Pancreas (tissue), 10 donors: ENCODE data around the gene CACNA1E. TPM values are rescaled to one million over a fixed set of nuclear protein-coding genes. Genes with fewer than 3 reads are reported as not detected.

Experiments
- ATAC-seq, 4 donors: fragments of 200-7000 bp; cut with Tn5 transposase; one replicate each; pipeline versions ENCODE4 v1.8.0 to v1.9.1; 2020; ENCODE audit warnings: mild to moderate bottlenecking in 4 of 4, moderate library complexity in 4 of 4
- DNase-seq, 6 donors: peaks; one replicate each; pipeline ENCODE4 v3.0.0-alpha.2; 2020
- FAIRE-seq: peaks from 2 replicates; lab custom pipeline; 2012; peaks lifted over from hg19 to GRCh38; lab: Jason Lieb, UNC
- H3K27ac ChIP-seq, 4 donors: fragments of 200-600 bp; sonication (generic); 1 replicate in 3 of 4; 2 replicates in 1 of 4; pipeline versions ENCODE4 v1.5.0 to v1.8.0; 2020
- H3K27me3 ChIP-seq, 4 donors: fragments of 200-600 bp; one replicate each; pipeline ENCODE4 v1.8.0; 2021
- H3K36me3 ChIP-seq, 3 donors: fragments of 200-600 bp; sonication (generic) in 1 of 3; one replicate each; pipeline versions ENCODE4 v1.5.0 to v1.8.0; 2020 to 2021
- H3K4me1 ChIP-seq, 3 donors: fragments of 200-600 bp; one replicate each; pipeline ENCODE4 v1.8.0; 2021
- H3K4me3 ChIP-seq, 4 donors: fragments of 200-600 bp; sonication (generic) in 2 of 4; one replicate each; pipeline versions ENCODE4 v1.5.0 to v1.8.0; 2020 to 2021
- H3K9me3 ChIP-seq, 4 donors: fragments of 200-600 bp; one replicate each; pipeline ENCODE4 v1.8.0; 2021
- WGBS, 2 donors: extraction: QIAGEN DNeasy Blood & Tissue Kit; methylation state at CpG; one replicate each; pipeline ENCODE4 v1.1.7; 2013; 5-methylcytosine and 5-hydroxymethylcytosine counted together
- intact Hi-C, 3 donors: fragments of 100-400 bp; cut with DNase I; formaldehyde crosslinking; loops; one replicate each; pipeline versions ENCODE4 v1.11.1 to v1.14.2; 2022
- polyA plus RNA-seq, 2 donors: library from polyadenylated mRNA; stranded (reverse); fragments of 200-250 nt; gene quantifications; one replicate each; pipeline ENCODE4 v1.2.3, GENCODE V29; 2013
- total RNA-seq, 6 donors: library from RNA; stranded (reverse); fragmentation: NEBNext Ultra II Directional in 4 of 6; extraction: Animal tissue kit (Norgen Biotek cat#: 25700) in 4 of 6; gene quantifications; one replicate each; pipeline versions ENCODE4 v1.2.1 to v1.2.4, GENCODE V29; 2021 to 2023
- TF ChIP-seq, protein P1 (sequence below), 4 donors: fragments of 200-600 bp; sonication (generic) in 3 of 4; IDR thresholded peaks; one replicate each; pipeline versions ENCODE4 v1.5.0 to v1.8.0; 2021; ENCODE audit warnings: antibody characterized with exemption in 4 of 4
- donor health status: healthy with polysubstance abuse.
- donor health status: DM: no; HTN: no; CAD: no; lungs with moderate emphysema.
- donor health status: DM: no; HTN: no; CAD: no.
- donor health status: control.
- donor health status: control.
- donor health status: Bipolar disorder and iron deficiency.
- donor health status: DM: yes; HTN: yes; CAD: no.
- donor health status: DM: no; HTN: no; CAD: no.
- donor health status: DM: no; HTN: no; CAD: no.
- donor health status: DM: yes; HTN: yes; CAD: no.

The CACNA1E gene
- total and polyA plus RNA-seq, 8 donors = 0.02 to 0.12 (median 0.07) TPM; not detected in 2

DNA sequence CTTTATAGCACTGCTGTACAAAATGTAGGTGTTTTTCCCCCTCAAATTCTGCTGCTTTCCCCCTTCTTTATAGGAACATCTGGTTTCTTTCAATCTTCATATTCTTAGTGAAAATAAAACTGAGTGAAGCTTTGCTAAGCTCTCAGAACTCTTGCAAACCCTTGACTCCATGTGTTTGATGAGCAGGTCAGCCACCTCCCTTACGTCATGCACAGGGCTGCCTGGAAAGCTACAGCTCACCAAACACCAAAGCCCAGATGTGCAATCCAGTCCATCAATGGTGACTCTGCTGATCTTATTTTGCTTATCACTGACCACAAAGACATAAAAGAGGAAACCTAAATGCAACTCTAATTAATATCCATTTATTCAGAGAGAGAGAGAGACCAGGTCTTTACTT, 5.5 kb downstream of the CACNA1E start:
- peaks cover 0 to 22% (median 7%) of the 10 kb centered on the region in 4 donors for H3K27me3 ChIP-seq
- no peak overlapping the region for H3K4me3 ChIP-seq
- DNase-seq = no peak
- TF ChIP-seq, protein P1, sequence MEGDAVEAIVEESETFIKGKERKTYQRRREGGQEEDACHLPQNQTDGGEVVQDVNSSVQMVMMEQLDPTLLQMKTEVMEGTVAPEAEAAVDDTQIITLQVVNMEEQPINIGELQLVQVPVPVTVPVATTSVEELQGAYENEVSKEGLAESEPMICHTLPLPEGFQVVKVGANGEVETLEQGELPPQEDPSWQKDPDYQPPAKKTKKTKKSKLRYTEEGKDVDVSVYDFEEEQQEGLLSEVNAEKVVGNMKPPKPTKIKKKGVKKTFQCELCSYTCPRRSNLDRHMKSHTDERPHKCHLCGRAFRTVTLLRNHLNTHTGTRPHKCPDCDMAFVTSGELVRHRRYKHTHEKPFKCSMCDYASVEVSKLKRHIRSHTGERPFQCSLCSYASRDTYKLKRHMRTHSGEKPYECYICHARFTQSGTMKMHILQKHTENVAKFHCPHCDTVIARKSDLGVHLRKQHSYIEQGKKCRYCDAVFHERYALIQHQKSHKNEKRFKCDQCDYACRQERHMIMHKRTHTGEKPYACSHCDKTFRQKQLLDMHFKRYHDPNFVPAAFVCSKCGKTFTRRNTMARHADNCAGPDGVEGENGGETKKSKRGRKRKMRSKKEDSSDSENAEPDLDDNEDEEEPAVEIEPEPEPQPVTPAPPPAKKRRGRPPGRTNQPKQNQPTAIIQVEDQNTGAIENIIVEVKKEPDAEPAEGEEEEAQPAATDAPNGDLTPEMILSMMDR (IDR thresholded peaks at IDR 0.05) = no peak
- no peaks in the 10 kb centered on the region for H3K9me3 ChIP-seq
- FAIRE-seq = no peak
- 70 to 77% methylated on average over 1 of the region's 1 CpG for WGBS, 2 donors
- H3K27ac ChIP-seq = no peak overlapping the region
- H3K36me3 ChIP-seq = no peaks in the 10 kb centered on the region
- no peaks in the 10 kb centered on the region for H3K4me1 ChIP-seq
- ATAC-seq = no peak
- intact Hi-C loops = loop anchor here (10.0 kb wide), 4 partner anchors 186 to 576 kb away; partner anchors contain the start of gene ZNF648 (in 1 of the 3)

DNA sequence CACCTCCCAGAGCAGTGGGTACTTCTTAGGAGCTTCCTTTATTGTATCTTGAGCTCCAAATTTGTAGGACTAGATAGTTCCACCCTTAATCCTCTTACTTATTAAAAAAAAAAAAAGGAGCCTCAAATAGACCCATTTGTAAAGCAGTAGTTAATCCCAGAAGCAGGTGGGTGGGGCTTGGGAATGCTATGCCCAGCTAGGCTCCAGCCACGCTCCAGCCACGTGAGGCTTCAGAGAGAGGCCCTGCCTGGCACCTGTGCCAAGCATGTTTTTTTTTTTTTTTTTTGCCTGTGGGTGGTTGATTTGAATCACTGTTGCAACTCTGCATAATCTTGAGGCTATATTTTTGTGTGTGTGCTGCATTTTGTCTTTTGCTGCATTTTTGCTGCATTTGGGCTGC, 7.0 kb downstream of the CACNA1E start:
- ATAC-seq = no peak
- Histone ChIP-seq H3K27me3 (peaks cover 0 to 20% (median 7%) of the 10 kb centered on the region in 4 donors), H3K36me3 (no peaks in the 10 kb centered on the region), H3K4me3 (no peak overlapping the region), H3K4me1 (no peaks in the 10 kb centered on the region), H3K27ac (no peak overlapping the region), H3K9me3 (no peaks in the 10 kb centered on the region)
- FAIRE-seq = no peak
- intact Hi-C loops = no loop called here
- WGBS, 2 donors = 27 to 30% methylated on average over 2 of the region's 2 CpGs
- no peak for DNase-seq
- TF ChIP-seq, protein P1 (IDR thresholded peaks at IDR 0.05) = no peak

DNA sequence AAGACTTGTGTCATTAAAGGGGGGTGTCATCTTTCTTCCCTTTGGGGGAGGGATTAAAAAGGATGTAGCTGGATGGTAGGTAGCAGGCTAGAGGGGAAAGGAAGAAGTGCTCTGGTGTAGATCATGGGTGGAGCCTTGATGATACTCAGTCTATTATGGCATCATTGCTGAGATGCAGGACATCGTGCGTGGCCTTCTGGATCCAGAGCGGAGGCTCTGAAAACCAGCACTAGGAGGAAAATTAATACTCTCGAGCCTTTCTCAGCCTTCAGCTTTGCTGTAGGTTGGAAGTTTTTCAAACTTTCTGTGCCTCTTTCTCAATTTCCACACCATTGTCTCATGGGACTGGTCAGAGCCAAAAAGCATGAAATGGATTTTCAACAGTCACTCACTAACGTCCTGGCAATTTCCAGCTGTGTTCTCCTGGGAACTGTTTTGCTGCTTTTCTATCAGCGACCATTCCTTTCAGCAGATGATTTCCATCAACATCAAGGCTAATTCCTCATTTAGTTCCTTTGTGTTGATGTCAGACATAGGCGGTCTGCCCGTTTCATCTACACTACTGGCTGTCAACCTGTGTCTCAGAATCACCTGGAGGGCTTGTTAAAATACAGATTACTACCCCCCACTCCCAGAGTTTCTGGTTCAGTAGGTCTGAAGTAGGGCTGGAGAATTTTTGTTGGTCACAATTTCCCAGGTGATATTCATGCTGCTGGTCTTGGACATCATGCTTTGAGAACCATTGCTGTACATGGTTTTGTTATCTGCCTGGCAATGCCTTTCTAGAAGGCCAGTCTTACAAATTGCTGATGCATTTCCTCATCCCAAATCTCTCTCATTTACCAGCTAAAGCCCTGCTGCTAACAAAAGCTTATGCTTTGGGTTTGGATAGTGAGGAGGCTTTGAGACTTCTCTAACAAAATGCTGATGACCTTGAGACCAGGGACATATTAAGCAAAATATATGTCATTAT, 7.7 kb downstream of the CACNA1E start:
- Histone ChIP-seq H3K27ac (no peak overlapping the region), H3K27me3 (peaks cover 0 to 18% (median 6%) of the 10 kb centered on the region in 4 donors), H3K9me3 (no peaks in the 10 kb centered on the region), H3K4me1 (no peaks in the 10 kb centered on the region), H3K36me3 (no peaks in the 10 kb centered on the region), H3K4me3 (no peak overlapping the region)
- WGBS, 2 donors = 55 to 57% methylated on average over 8 of the region's 8 CpGs
- DNase-seq (no peak), FAIRE-seq (no peak), ATAC-seq (peak in 2 of 4 donors; percentile 25 to 43)
- TF ChIP-seq, protein P1 (IDR thresholded peaks at IDR 0.05) = no peak
- intact Hi-C loops = no loop called here

DNA sequence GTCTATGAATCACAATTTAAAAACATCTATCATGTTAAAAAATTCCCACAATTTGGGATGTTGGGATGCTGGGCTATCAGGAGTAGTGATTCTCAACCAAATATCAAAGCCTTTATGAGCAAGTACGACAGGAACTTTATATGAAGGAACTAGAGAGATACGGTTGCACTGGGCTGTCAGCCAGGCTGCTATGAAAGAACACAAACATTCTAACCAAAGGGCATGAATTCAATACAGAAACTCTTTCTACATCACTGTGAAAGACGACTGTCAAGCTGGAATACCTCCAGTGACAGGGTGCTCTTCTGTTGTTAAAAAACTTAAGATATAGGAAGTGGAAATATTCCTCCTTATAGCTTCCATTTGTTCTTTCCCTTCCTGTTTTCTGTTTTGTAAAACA, 9.8 kb downstream of the CACNA1E start:
- no peak for FAIRE-seq
- no peak for ATAC-seq
- no peaks in the 10 kb centered on the region for H3K4me1 ChIP-seq
- intact Hi-C loops = no loop called here
- H3K27ac ChIP-seq = no peak overlapping the region
- no peaks in the 10 kb centered on the region for H3K9me3 ChIP-seq
- H3K36me3 ChIP-seq = no peaks in the 10 kb centered on the region
- WGBS, 2 donors = 31 to 41% methylated on average over 3 of the region's 3 CpGs
- no peak for DNase-seq
- peaks cover 0 to 7% (median 0%) of the 10 kb centered on the region in 4 donors for H3K27me3 ChIP-seq
- TF ChIP-seq, protein P1 (IDR thresholded peaks at IDR 0.05) = no peak
- no peak overlapping the region for H3K4me3 ChIP-seq
